Pancreas (tissue), 10 donors: ENCODE measurements around the gene IFNAR1. TPM values are rescaled to one million over a fixed set of nuclear protein-coding genes. Genes with fewer than 3 reads are reported as not detected.
A peak's percentile ranks its signal among the peaks of the same experiment; 100 is the strongest.
"Not testable (repeated sequence)": the region's sequence is repeated elsewhere in the genome, so short reads cannot be mapped to it uniquely, and the experiment has no call there.

ENCODE experiments used
- ATAC-seq, 4 donors: fragments of 200-7000 bp; cut with Tn5 transposase; one replicate each; pipeline versions ENCODE4 v1.8.0 to v1.9.1; 2020; ENCODE audit warnings: mild to moderate bottlenecking in 4 of 4, moderate library complexity in 4 of 4
- DNase-seq, 6 donors: peaks; one replicate each; pipeline ENCODE4 v3.0.0-alpha.2; 2020
- FAIRE-seq: peaks from 2 replicates; lab custom pipeline; 2012; peaks lifted over from hg19 to GRCh38; lab: Jason Lieb, UNC
- H3K27ac ChIP-seq, 4 donors: fragments of 200-600 bp; sonication (generic); 1 replicate in 3 of 4; 2 replicates in 1 of 4; pipeline versions ENCODE4 v1.5.0 to v1.8.0; 2020
- H3K27me3 ChIP-seq, 4 donors: fragments of 200-600 bp; one replicate each; pipeline ENCODE4 v1.8.0; 2021
- H3K36me3 ChIP-seq, 3 donors: fragments of 200-600 bp; sonication (generic) in 1 of 3; one replicate each; pipeline versions ENCODE4 v1.5.0 to v1.8.0; 2020 to 2021
- H3K4me1 ChIP-seq, 3 donors: fragments of 200-600 bp; one replicate each; pipeline ENCODE4 v1.8.0; 2021
- H3K4me3 ChIP-seq, 4 donors: fragments of 200-600 bp; sonication (generic) in 2 of 4; one replicate each; pipeline versions ENCODE4 v1.5.0 to v1.8.0; 2020 to 2021
- H3K9me3 ChIP-seq, 4 donors: fragments of 200-600 bp; one replicate each; pipeline ENCODE4 v1.8.0; 2021
- CTCF ChIP-seq, 4 donors: fragments of 200-600 bp; sonication (generic) in 3 of 4; IDR thresholded peaks; one replicate each; pipeline versions ENCODE4 v1.5.0 to v1.8.0; 2021; ENCODE audit warnings: antibody characterized with exemption in 4 of 4
- WGBS, 2 donors: extraction: QIAGEN DNeasy Blood & Tissue Kit; methylation state at CpG; one replicate each; pipeline ENCODE4 v1.1.7; 2013; 5-methylcytosine and 5-hydroxymethylcytosine counted together
- intact Hi-C, 3 donors: fragments of 100-400 bp; cut with DNase I; formaldehyde crosslinking; loops; one replicate each; pipeline versions ENCODE4 v1.11.1 to v1.14.2; 2022
- polyA plus RNA-seq, 2 donors: library from polyadenylated mRNA; stranded (reverse); fragments of 200-250 nt; gene quantifications; one replicate each; pipeline ENCODE4 v1.2.3, GENCODE V29; 2013
- total RNA-seq, 6 donors: library from RNA; stranded (reverse); fragmentation: NEBNext Ultra II Directional in 4 of 6; extraction: Animal tissue kit (Norgen Biotek cat#: 25700) in 4 of 6; gene quantifications; one replicate each; pipeline versions ENCODE4 v1.2.1 to v1.2.4, GENCODE V29; 2021 to 2023
- donor health status: healthy with polysubstance abuse.
- donor health status: DM: no; HTN: no; CAD: no; lungs with moderate emphysema.
- donor health status: DM: no; HTN: no; CAD: no.
- donor health status: control.
- donor health status: control.
- donor health status: Bipolar disorder and iron deficiency.
- donor health status: DM: yes; HTN: yes; CAD: no.
- donor health status: DM: no; HTN: no; CAD: no.
- donor health status: DM: no; HTN: no; CAD: no.
- donor health status: DM: yes; HTN: yes; CAD: no.

IFNAR1 gene
- total and polyA plus RNA-seq, 8 donors: 7.5 to 48.5 (median 23.1) TPM

DNA sequence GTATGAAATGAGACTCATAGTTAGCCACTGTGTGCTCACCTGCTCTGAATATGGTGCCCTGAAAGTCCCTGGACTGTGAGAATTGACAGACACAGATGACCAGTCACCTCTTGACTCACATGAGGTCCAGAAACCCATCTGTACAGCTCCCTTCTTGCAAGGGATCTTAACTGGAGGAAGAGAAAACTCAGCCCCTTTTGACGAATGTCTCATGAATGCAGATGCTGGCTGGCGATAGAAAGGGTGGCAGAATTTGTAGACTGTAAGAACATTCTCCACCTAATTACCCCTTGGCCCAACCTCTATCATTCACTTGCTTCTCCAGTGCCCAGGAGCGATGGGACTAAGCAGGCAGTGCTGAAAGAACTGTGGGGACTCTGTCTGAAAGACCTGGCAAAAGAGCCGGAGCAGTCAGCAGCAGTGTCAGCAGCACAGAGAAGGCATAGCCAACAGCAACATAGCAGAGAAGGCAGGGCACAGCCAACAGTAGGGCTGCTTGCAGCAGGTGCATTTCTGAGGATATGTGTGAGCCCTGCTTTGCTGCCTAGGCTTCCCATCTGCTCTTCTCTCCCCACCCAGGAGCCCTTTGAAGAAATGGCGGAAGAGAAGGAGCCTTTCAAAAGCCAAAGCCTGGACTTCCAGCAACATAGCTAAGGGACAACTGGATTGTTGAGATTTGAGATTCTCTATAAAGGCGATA lies 52.6 kb downstream of the IFNAR1 start:
- 68 to 83% methylated on average over 6 of the region's 6 CpGs for WGBS, 2 donors
- no peak overlapping the region for H3K4me3 ChIP-seq
- no peaks in the 10 kb centered on the region for H3K36me3 ChIP-seq
- intact Hi-C loops: no loop called here
- FAIRE-seq (no peak), ATAC-seq (no peak), DNase-seq (no peak)
- H3K4me1 ChIP-seq: peaks cover 0 to 11% (median 0%) of the 10 kb centered on the region in 3 donors
- TF ChIP-seq CTCF (IDR thresholded peaks at IDR 0.05): no peak
- H3K9me3 ChIP-seq: no peaks in the 10 kb centered on the region
- H3K27ac ChIP-seq: no peak overlapping the region
- peaks cover 0 to 3% (median 1%) of the 10 kb centered on the region in 4 donors for H3K27me3 ChIP-seq

DNA sequence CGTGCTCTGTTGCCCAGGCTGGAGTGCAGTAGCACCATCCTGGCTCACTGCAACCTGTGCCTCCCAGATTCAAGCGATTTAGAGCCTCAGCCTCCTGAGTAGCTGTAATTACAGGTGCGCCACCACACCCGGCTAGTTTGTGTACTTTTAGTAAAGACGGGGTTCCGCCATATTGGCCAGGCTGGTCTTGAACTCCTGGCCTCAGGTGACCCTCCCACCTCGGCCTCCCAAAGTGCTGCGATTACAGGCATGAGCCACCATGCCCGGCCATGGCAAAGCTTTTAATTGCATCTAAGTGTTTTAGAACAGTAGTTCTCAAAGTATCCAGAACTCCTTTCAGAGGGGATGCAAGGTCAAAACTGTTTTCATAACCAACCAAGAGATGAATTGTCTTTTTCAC lies 53.3 kb downstream of the IFNAR1 start:
- Histone ChIP-seq H3K9me3 (no peaks in the 10 kb centered on the region), H3K36me3 (no peaks in the 10 kb centered on the region), H3K27me3 (peaks cover 0 to 3% (median 1%) of the 10 kb centered on the region in 4 donors), H3K4me1 (peaks cover 0 to 16% (median 0%) of the 10 kb centered on the region in 3 donors), H3K27ac (no peak overlapping the region), H3K4me3 (no peak overlapping the region)
- ATAC-seq (no peak), FAIRE-seq (no peak), DNase-seq (no peak)
- 75 to 84% methylated on average over 9 of the region's 9 CpGs for WGBS, 2 donors
- TF ChIP-seq CTCF (IDR thresholded peaks at IDR 0.05): no peak
- intact Hi-C loops: no loop called here

DNA sequence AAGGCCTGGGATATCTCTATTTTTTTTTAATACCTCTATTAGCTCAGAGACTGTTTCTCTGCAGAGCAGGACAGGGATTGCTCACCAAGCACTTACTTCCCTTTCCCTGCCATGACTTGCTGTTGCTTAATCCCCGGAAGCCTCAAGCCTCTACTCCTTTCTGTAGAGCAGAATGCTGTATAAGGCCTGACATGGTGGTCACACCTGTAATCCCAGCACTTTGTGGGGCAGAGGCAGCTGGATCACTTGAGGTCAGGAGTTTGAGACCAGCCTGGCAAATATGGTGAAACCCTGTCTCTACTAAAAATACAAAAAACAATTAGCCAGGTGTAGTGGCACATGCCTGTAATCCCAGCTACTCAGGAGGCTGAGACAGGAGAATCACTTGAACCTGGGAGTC lies 55.2 kb downstream of the IFNAR1 start:
- FAIRE-seq, H3K4me3 ChIP-seq, DNase-seq, H3K9me3 ChIP-seq, H3K27me3 ChIP-seq, H3K36me3 ChIP-seq, intact Hi-C loops: not testable (repeated sequence)
- ATAC-seq: peak in 3 of 4 donors; percentile 43 to 74 (median 64)
- 70 to 77% methylated on average over 1 of the region's 1 CpG for WGBS, 2 donors
- peaks cover 0 to 15% (median 0%) of the 10 kb centered on the region in 3 donors for H3K4me1 ChIP-seq
- peak overlapping the region in 2 of 4 donors; percentile 69 to 74 for H3K27ac ChIP-seq

DNA sequence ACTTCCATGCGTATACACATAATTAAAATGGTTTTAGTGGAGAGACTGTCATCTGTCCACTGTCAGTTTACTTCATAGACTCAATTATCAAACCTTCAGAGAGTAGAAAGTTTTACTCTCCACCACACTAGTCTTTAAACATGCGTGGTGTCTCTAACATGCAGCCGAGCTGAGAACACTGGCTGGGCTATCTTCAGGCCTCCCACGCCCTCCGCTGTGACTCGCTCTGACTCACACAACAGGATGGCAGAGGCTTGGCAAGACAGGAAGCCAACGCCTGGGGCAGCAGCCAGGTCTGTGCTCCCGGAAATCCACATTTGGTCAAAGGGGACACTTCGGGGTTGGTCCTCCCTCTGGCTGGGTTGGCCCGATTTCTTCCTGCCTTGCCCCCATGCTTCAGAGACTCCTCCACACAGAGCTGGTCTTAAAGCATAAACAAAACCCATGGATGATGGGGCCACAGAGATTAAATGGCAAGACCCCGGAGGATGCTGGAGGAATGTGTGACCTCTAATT lies 55.8 kb downstream of the IFNAR1 start:
- H3K4me1 ChIP-seq: peaks cover 0 to 15% (median 0%) of the 10 kb centered on the region in 3 donors
- peak overlapping the region in 2 of 4 donors; percentile 69 to 74 for H3K27ac ChIP-seq
- no peaks in the 10 kb centered on the region for H3K9me3 ChIP-seq
- no peak overlapping the region for H3K4me3 ChIP-seq
- DNase-seq: peak; percentile 59 to 82 (median 70)
- no peak for FAIRE-seq
- peak; percentile 76 to 93 (median 88) for ATAC-seq
- H3K36me3 ChIP-seq: no peaks in the 10 kb centered on the region
- H3K27me3 ChIP-seq: peaks cover 0 to 3% (median 0%) of the 10 kb centered on the region in 4 donors
- intact Hi-C loops: no loop called here
- TF ChIP-seq CTCF (IDR thresholded peaks at IDR 0.05): no peak
- 47 to 60% methylated on average over 11 of the region's 11 CpGs for WGBS, 2 donors

DNA sequence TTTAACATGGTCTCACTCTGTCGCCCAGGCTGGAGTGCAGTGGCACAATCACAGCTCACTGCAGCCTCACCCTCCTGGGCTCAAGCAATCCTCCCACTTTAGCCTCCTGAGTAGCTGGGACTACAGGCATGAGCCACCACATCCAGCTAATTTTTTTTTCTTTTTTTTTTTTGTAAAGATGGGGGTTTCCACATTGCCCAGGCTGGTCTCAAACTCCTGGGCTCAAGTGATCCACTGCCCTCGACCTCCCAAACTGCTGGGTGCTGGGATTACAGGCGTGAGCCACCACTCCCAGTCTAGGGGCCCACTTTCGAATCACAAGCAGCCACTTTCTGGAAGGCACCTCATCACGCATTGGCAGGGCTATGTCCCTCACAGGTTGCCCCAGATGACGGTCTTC lies 56.6 kb downstream of the IFNAR1 start:
- H3K27me3 ChIP-seq, H3K4me3 ChIP-seq, ATAC-seq, H3K36me3 ChIP-seq, FAIRE-seq, H3K27ac ChIP-seq, intact Hi-C loops, H3K9me3 ChIP-seq, DNase-seq: not testable (repeated sequence)
- WGBS, 2 donors: 77 to 84% methylated on average over 6 of the region's 6 CpGs
- H3K4me1 ChIP-seq: peaks cover 0 to 15% (median 0%) of the 10 kb centered on the region in 3 donors
